ENCODE measurements around the gene PSIP1. TPM values are rescaled to one million over a fixed set of nuclear protein-coding genes. Genes with fewer than 3 reads are reported as not detected.

Gene PSIP1
- total and polyA plus RNA-seq, 2 of the 4 experiments (the other 2 are of a cell fraction) = 21.8 to 27.2 TPM

DNA sequence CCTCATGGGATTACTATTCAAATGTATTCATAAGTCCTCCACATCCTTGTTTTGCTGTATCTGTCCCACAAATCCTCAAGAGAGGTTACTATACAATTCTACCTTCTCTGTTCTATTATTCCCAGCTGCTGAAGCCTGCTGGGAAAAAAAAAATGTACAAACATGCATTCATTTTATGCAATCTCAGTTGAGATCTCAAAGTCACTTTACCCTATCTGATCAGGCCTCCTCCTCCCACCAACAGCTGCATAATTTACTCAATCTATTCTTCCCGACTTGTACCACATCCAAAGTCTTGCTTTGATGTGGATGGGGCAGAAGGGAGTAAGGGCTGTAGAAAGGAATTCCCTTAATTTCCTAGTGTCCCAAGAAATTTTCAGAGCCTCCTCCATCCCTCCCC lies 28.6 kb downstream of the PSIP1 start:
- in situ Hi-C loops (cut with MboI; ENCODE audit: low sequenced_read_pairs) = no loop called here
- no peak; the same call in 1 of the 2 replicates for ATAC-seq (ENCODE audit: low read depth)

More for the DNA sequence above, 28.6 kb downstream of the PSIP1 start:
- no peaks in the 10 kb centered on the region for H3K9me3 ChIP-seq (ENCODE audit: control insufficient read depth, insufficient read depth, low read length)
- H3K56ac ChIP-seq (ENCODE audit: extremely low read depth, insufficient read depth, low read length) = no peak overlapping the region
- no peak overlapping the region for H3K14ac ChIP-seq (replicated peaks; ENCODE audit: low read depth, low read length)
- H3K4me1 ChIP-seq (ENCODE audit: control insufficient read depth, insufficient read depth, low read length) = no peaks in the 10 kb centered on the region
- H3K9ac ChIP-seq (ENCODE audit: low read depth, low read length) = no peak overlapping the region
- intact Hi-C loops (cut with micrococcal nuclease) = no loop called here
- H2AK9ac ChIP-seq (replicated peaks; ENCODE audit: low read depth, low read length, poor library complexity) = no peak overlapping the region
- no peaks in the 10 kb centered on the region for H4K20me1 ChIP-seq (ENCODE audit: insufficient read depth, low read length)
- CTCF ChIA-PET = no interaction called here
- no peak overlapping the region for H2BK5ac ChIP-seq (ENCODE audit: low read depth, low read length, poor library complexity, severe bottlenecking)
- no peak overlapping the region for H3K27ac ChIP-seq (ENCODE audit: insufficient read depth, low read length)
- H2AK5ac ChIP-seq (ENCODE audit: low read depth, low read length) = no peak overlapping the region
- peaks cover 6 to 14% of the 10 kb centered on the region in 2 experiments; a peak in 3 of 4 replicates for H3K79me1 ChIP-seq (ENCODE audit: low read depth in 1 of 2, low read length in 2 of 2)
- H3K23ac ChIP-seq (ENCODE audit: low read depth, low read length) = no peak overlapping the region
- dilution Hi-C loops (cut with HindIII; ENCODE audit: low sequenced_read_pairs, unreplicated experiment) = no loop called here
- no peak overlapping the region for H4K91ac ChIP-seq (ENCODE audit: insufficient read depth, low read depth, low read length)
- no peaks in the 10 kb centered on the region for H3K27me3 ChIP-seq (ENCODE audit: control insufficient read depth, insufficient read depth, low read length)
- POLR2A ChIA-PET (ENCODE audit: unreplicated experiment) = no interaction called here
- H3K4ac ChIP-seq (ENCODE audit: low read depth, low read length) = no peak overlapping the region
- H2AFZ ChIP-seq (replicated peaks; ENCODE audit: low read length, poor library complexity) = no peak overlapping the region
- no peak overlapping the region for H3K18ac ChIP-seq (ENCODE audit: low read depth, low read length)
- peaks cover 8% of the 10 kb centered on the region for H3K36me3 ChIP-seq (ENCODE audit: control insufficient read depth, insufficient read depth, low read length)
- H2BK120ac ChIP-seq (ENCODE audit: low read depth, low read length) = no peak overlapping the region
- H3K9me1 ChIP-seq (ENCODE audit: insufficient read depth, low read length) = no peaks in the 10 kb centered on the region
- no peak overlapping the region for H2BK20ac ChIP-seq (ENCODE audit: low read depth, low read length)
- no TSS peak for BruUV-seq (replicated peaks)
- H4K5ac ChIP-seq (ENCODE audit: low read depth, low read length) = no peak overlapping the region
- WGBS, 2 experiments (ENCODE audit: extremely low coverage in 2 of 2, insufficient read length in 1 of 2) = no CpG with 5 or more reads among the region's 1 CpG
- no peak overlapping the region for H4K8ac ChIP-seq (ENCODE audit: low read depth in 2 of 2, low read length in 2 of 2)
- DNase-seq = no peak
- no peak overlapping the region for H3K4me3 ChIP-seq (ENCODE audit: insufficient read depth, low read depth, low read length)
- TF ChIP-seq, protein P1, sequence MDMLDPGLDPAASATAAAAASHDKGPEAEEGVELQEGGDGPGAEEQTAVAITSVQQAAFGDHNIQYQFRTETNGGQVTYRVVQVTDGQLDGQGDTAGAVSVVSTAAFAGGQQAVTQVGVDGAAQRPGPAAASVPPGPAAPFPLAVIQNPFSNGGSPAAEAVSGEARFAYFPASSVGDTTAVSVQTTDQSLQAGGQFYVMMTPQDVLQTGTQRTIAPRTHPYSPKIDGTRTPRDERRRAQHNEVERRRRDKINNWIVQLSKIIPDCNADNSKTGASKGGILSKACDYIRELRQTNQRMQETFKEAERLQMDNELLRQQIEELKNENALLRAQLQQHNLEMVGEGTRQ (IDR thresholded peaks at IDR 0.05; ENCODE audit: low read depth, low read length) = no peak
- TF ChIP-seq CEBPB (IDR thresholded peaks at IDR 0.05; ENCODE audit: low read depth, low read length) (no peak), NFE2L2 (IDR thresholded peaks at IDR 0.05; ENCODE audit: low read depth, low read length) (no peak), FOS (IDR thresholded peaks at IDR 0.05; ENCODE audit: low read depth, low read length) (no peak), BHLHE40 (IDR thresholded peaks at IDR 0.05; ENCODE audit: low read depth, low read length) (no peak), RCOR1 (IDR thresholded peaks at IDR 0.05; ENCODE audit: insufficient replicate concordance, low read length) (no peak), RFX5 (IDR thresholded peaks at IDR 0.05; ENCODE audit: low read depth, low read length) (no peak), POLR2A (IDR thresholded peaks at IDR 0.05; ENCODE audit: low read depth, low read length) (no peak)
- H3K4me2 ChIP-seq (ENCODE audit: low read depth, low read length) = no peak overlapping the region
- H2BK15ac ChIP-seq (ENCODE audit: low read depth, low read length) = no peak overlapping the region
